NCI-H128 (cell line): ENCODE data around the gene TSKU.

Experiments
- DNase-seq: peaks from one replicate; lab custom pipeline; 2025; ENCODE audit not compliant: unreplicated experiment; lab: John Stamatoyannopoulos, UW

Gene TSKU, protein sequence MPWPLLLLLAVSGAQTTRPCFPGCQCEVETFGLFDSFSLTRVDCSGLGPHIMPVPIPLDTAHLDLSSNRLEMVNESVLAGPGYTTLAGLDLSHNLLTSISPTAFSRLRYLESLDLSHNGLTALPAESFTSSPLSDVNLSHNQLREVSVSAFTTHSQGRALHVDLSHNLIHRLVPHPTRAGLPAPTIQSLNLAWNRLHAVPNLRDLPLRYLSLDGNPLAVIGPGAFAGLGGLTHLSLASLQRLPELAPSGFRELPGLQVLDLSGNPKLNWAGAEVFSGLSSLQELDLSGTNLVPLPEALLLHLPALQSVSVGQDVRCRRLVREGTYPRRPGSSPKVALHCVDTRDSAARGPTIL

DNA sequence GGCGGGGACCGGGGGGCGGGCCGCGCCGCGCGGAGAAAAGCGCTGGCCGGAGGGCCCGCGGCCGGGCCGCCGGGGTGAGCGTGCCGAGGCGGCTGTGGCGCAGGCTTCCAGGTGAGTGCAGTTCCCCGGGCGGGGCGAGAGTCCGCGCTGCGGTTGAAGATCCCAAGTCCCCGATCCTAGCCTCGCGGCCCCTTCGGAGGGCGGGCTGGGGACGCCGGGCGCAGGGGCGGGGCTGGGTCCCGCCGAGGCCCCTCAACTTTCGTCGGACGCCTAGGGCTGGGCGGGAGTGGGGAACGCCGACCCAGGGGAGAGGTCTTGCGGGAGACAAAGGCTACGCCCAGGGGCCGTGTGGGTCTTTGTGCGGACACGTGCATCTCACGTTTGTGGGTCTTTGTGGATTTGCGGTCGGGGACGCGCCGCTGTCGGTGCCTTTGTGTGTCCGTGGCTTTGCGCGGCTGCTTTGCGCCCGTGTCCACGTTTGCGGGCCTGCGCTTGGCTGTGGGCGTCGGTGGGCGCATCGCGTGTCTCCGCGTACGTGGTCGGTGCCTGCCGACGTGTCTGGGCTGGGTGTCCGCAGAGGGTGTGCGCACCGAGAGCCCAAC, at the start of gene TSKU:
Gene TSKU (plus strand): TSS at position 63 of the 602 bp plus-strand sequence. CDS start 12,261 bp downstream, outside the sequence.
- DNase-seq: no peak

GRCh38 chr11:76733906-76734305, 49.2 kb upstream of the TSKU start:
- DNase-seq: peak; percentile 91

GRCh38 chr11:76734456-76735420, 48.4 kb upstream of the TSKU start:
- DNase-seq: no peak

DNA sequence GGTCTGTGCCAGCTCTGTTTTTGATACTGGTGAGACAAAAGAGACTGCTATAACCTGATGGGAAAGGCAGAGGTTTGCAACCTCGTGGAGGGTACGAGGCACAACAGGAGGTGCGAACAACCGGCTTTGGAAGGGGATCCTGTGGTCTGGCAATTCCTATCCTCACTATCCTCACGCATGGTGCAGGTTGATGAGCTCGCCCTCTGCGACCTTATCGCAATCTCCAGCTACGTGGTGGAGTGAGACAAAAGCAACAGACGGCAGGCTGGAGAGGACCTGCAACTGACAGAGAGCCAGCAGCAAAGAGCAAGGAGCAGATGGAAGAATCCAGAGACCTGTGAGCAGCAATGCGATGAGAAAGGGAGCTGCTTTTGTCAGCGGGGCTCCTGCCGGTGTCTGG, 47.3 kb upstream of the TSKU start:
- DNase-seq: no peak

DNA sequence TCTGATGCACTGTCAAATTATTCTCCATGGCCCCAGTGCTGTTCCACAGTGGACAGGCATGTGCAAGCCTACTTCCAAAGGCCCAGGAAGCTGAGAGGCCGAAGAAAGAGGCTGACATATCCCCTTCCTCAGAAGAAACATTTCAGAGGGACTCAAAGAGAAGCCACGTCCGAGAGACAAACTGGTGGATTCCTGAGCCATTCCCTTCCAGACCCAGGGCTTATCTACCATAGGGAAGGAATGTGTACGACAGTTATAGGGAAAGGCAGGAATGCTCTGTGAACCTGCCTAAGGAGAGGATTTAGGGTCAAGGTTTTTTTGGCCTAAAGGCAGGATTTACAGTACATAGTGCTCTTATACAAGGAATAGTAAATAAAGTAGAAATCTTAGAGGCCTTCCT, 46.9 kb upstream of the TSKU start:
- DNase-seq: no peak

GRCh38 chr11:76736773-76737495, 46.2 kb upstream of the TSKU start:
- no peak for DNase-seq

DNA sequence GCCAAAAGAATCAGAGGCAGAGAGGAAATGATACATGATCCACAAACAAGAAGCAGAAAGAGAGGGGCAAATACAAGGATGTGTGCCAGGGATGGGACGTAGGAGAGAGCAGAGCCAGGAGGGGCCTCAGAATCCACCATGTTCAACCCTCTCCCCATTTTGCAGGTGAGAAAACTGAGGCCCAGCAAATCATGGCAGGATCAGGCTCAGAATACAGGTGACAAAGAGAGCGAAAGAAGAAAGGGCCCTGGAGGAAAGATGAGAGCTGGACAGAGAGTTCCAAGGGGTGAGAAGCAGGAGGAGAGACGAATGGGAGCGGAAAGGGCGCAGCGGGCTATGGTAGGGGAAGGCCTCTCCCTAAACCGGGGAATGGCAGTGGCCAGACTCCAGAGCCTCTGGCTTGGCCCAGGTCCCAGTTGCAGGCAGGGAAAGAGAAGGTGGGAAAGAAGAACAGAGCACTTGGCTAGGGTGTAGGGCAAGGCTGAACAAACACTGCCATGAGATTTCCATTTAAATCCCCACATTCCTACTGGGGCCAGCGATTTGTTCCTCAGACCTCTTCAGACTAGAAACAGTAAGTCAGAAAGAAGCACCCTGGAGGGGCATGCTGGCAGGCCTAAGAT, 44.4 kb upstream of the TSKU start:
- DNase-seq: no peak

- DNase-seq: no peak
These were observed 43.4 kb upstream of the TSKU start for GRCh38 chr11:76739798-76740197.

DNA sequence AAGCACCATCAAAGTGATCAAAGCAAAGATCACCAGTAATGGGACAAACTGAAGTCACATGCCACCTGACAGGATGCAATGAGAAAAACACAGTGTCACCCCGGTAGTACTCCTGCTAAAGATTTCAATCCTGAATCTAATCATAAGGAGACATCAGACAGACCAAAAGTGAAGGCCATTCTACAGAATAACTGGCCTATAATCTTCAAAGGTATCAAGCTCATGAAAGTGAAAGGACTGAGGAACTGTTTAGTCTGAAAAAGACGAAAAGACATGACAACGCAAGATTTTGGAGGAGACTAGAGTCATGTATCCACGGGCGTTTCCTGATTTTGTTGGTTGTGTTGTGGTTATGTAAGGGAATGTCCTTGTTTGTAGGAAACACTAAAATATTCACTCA, 42.4 kb upstream of the TSKU start:
- no peak for DNase-seq

GRCh38 chr11:76742902-76743301, 40.3 kb upstream of the TSKU start:
- no peak for DNase-seq

DNA sequence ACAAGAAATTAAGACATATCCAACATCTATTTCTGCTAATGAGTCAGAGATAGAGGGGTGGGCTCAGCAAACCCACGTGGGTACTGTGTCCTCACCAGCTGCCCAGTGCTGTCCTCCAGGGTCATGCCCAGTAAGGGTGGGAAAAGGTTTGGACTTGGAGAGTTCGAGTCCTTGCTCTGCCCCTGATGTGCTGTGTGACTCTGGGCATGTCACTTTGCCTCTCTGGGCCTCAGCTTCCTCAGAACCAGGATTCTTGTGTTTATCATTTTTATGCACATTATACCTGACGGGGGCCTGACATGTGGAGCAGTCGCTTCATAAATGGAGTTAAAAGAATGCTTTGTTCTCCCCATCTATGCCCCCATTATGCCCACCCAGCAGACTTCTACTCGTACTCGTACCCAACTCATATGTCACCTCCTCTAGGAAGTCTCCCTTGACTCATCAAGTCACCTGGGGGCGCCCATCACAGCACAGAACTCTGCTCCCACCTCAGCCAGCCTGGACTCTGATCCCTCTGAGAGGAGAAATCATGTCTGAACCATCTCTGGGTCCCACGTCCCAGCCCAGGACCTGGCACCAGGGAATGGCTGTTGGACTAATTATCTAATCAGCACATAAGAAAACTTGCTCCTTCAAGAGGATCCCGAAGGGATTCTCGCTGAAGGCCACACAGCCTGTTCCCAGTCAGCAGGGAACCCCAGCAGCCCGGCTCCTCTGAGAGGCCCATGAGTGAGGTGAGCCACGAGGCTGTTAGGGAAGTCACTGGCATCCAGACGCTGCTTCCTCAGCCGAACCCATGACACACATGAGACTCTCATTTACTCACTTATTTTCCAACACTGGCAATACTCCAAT, 38.7 kb upstream of the TSKU start:
- DNase-seq: no peak

- DNase-seq: no peak
These were observed 38.1 kb upstream of the TSKU start for GRCh38 chr11:76745044-76745376.

DNA sequence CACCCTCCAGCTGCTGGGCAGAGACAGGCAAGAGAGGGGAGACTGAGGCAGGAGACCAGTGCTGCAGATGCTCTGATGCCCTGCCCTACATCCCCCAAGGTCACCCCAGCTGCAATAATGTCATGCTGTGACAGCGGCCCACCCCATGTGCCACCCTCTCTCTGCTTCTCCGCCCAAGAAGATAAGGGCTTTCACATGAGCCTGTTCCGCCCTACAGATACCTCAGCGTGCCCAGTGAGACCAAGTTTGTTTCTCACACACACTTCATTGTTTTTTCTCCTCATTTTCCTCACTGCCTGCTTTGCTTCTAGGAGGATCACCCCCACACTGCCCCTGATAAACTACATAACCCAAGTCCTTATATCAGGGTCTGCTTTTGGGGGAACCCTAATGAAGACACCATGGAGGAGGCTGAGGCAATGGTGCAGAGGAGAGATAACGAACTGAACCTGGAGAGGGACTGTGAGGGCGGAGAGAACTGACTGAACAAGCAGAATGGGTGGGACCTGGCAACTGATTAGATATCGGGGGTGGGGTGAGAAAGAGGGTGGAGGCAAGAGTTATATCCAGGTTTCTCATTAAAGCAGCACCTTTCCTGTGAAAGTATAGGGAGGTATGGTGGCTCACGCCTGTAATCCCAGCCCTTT, 37.5 kb upstream of the TSKU start:
- DNase-seq: no peak

GRCh38 chr11:76747153-76747914, 35.8 kb upstream of the TSKU start:
- DNase-seq: no peak

DNA sequence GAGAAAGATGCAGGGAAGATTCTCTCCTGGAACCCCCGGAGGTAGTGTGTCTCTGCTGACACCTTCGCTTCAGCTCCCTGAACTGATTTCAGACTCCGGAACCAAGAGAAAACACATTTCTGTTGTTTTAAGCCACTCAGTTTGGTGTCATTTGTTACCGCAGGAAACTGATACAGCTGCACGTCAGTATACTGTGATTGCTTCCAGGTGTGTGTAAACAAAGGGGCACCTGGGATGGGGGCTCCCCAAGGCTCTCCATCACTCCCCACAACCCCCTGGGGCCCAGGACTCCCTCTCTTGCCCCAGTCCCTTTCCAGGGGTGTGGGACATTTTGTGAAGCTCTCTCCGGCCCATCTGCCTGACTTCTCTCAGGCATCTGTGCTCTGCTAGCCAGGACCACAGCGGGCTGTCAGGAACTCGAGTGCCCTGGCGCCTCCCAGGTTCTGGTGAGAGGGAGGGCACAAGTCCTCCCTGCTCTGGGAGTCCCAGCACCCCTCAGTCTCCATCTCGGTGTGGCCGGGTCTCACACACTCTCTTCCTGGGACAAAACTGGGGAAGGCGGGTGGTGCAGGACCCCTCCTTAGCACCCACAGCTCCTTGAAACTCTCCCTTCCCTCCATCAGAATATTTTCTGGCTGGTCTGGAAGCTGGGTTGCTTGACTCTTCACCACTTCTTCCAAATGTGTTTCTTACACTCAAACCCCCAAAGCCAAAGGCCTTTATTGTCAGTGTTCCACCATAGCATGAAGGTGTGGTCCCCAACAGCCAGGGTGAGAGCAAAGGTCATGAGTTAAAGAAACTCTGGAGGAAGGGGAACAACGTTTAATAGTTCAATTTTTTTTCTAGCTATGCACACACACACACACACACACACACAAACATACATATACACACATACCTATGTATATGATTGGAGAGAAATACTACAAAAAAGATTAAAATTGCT, 35.0 kb upstream of the TSKU start:
- DNase-seq: no peak

DNA sequence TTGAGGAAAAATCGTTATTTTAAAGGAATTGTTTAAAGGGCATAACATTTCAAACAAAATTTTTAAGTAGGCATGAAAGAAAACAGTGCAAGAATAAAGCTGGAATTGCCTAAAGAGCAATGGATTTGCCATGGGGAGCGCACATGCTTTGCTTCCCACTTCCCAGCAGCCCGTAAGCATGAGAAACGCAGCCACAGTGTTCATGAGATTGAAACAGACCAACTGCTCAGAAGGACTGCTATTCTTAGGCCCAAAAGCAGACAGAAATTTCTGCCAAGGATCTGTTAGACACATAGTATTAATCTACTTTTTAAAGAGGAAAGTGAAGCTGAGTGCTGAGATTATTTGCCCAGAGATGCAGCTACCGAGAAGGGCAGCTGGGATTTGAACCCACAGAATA, 34.2 kb upstream of the TSKU start:
- no peak for DNase-seq

- DNase-seq: no peak
These were observed 33.1 kb upstream of the TSKU start for GRCh38 chr11:76750067-76750466.
